ENCODE measurements around the gene CRABP2.
A peak's percentile ranks its signal among the peaks of the same experiment; 100 is the strongest.

DNA sequence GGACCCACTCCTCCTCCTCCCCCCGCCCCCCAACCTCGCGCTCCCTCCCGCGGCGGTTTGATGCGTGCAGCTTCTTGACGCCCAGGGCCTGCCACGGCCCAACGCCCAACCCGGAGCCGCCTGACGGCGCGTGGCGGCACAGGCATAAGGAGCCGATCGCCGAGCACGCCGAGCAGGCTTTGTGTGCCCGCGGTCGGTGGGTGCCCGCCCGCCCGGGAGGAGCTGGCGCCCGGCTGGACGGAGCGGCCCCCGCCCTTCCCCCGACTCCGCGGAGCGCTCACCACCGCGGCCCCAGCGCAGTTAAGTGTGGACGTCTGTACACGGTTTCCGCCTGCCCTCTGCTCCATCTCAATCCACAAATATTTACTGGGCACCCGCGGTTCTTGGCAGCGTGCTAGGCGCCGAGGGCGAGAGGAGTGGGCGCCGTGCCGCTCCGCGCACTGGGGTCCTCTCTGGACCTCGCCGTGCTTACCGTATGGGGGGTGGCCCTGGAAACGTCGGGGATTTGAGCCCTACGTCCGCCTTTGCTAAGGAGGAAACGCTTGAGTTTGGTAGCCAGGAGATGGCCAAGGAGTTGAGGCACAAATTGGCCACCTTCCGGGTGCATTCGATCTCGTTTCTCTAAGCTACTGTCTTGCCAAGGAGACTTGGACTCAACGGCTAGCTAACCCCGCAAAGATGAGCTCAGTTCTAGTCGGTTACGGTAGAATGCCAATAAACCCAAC, 46.5 kb upstream of the CRABP2 start:
- peak in 1 of 3 experiments; percentile 17 for TF ChIP-seq CTCF (IDR thresholded peaks at IDR 0.05)
- TF ChIP-seq POLR2AphosphoS5 (IDR thresholded peaks at IDR 0.05; ENCODE audit: insufficient read depth in 1 of 2, low read depth in 1 of 2), result peak; percentile 44 to 62

Measured in vagina (tissue), 2 donors.